B cell (primary cell): ENCODE results near the gene ANKRD9. TPM values are rescaled to one million over a fixed set of nuclear protein-coding genes. Genes with fewer than 3 reads are reported as not detected.
"Not testable (repeated sequence)": the region's sequence is repeated elsewhere in the genome, so short reads cannot be mapped to it uniquely, and the experiment has no call there.

Source experiments
- ATAC-seq: fragments of 200-7000 bp; cut with Tn5 transposase; one replicate; pipeline ENCODE4 v1.10.0; 2021; ENCODE audit warnings: low read depth, mild to moderate bottlenecking, moderate number of reproducible peaks, moderate library complexity
- CTCF ChIA-PET: fragments of 350-600 bp; sonication (Branson Sonifier 250); formaldehyde crosslinking; loops from one replicate; lab custom pipeline; 2021; ENCODE audit warnings: antibody characterized with exemption, inconsistent platforms; lab: Charles Lee
- POLR2A ChIA-PET: fragments of 350-600 bp; sonication (Branson Sonifier 250); formaldehyde crosslinking; loops from one replicate; lab custom pipeline; 2021; ENCODE audit warnings: antibody characterized with exemption; lab: Charles Lee
- DNase-seq: peaks from one replicate; pipeline ENCODE4 v3.0.0; 2013
- H2AFZ ChIP-seq: 2 replicates; pipeline ENCODE4 v1.6.1; 2012; ENCODE audit warnings: mild to moderate bottlenecking, low read depth, low read length; ENCODE audit not compliant: insufficient read depth, poor library complexity, severe bottlenecking
- H3K27ac ChIP-seq, 2 donors: 1 replicate in 1 of 2; 2 replicates in 1 of 2; pipeline ENCODE4 v1.5.1; 2012 to 2013; ENCODE audit warnings: low read length in 2 of 2, mild to moderate bottlenecking in 2 of 2, moderate library complexity in 1 of 2
- H3K27me3 ChIP-seq, 4 experiments: fragments of 200-600 bp in 1 of 4; sonication (generic) in 1 of 4; replicated peaks in 1 of 4; 1 replicate in 2 of 4; 2 replicates in 2 of 4; pipeline versions ENCODE4 v1.6.1 to v1.7.0; 2013 to 2016; ENCODE audit warnings: low read length in 3 of 4, mild to moderate bottlenecking in 2 of 4, mixed read lengths in 1 of 4, moderate library complexity in 1 of 4; ENCODE audit not compliant: insufficient read depth in 4 of 4, control insufficient read depth in 3 of 4; ENCODE audit errors: control extremely low read depth in 1 of 4
- H3K36me3 ChIP-seq, 2 experiments: replicated peaks in 1 of 2; 1 replicate in 1 of 2; 2 replicates in 1 of 2; pipeline versions ENCODE4 v1.6.1 to v1.7.1; 2013; ENCODE audit warnings: low read length in 1 of 2; ENCODE audit not compliant: insufficient read depth in 2 of 2, control insufficient read depth in 1 of 2; ENCODE audit errors: control extremely low read depth in 1 of 2, extremely low read depth in 1 of 2
- H3K4me1 ChIP-seq, 2 donors: fragments of 200-600 bp in 1 of 2; sonication (generic) in 1 of 2; 1 replicate in 1 of 2; 2 replicates in 1 of 2; pipeline versions ENCODE4 v1.5.1 to v1.6.1; 2013 to 2017; ENCODE audit warnings: low read length in 2 of 2; ENCODE audit not compliant: control insufficient read depth in 2 of 2, insufficient read depth in 2 of 2
- H3K4me2 ChIP-seq: replicated peaks from 2 replicates; pipeline ENCODE3; 2012; ENCODE audit warnings: mild to moderate bottlenecking, low read depth, low read length; ENCODE audit not compliant: poor library complexity, severe bottlenecking
- H3K4me3 ChIP-seq, 5 experiments: fragments of 200-600 bp in 1 of 5; sonication (generic) in 1 of 5; 1 replicate in 3 of 5; 2 replicates in 2 of 5; pipeline versions ENCODE4 v1.5.1 to v1.7.0; 2011 to 2016; ENCODE audit warnings: low read length in 4 of 5, mild to moderate bottlenecking in 4 of 5, low read depth in 2 of 5, control low read depth in 1 of 5, moderate library complexity in 1 of 5; ENCODE audit not compliant: insufficient read depth in 1 of 5; ENCODE audit errors: control extremely low read depth in 1 of 5, extremely low read depth in 1 of 5
- H3K79me2 ChIP-seq: fragments of 200-600 bp; sonication (generic); one replicate; pipeline ENCODE4 v1.6.0; 2016; ENCODE audit warnings: low read length; ENCODE audit not compliant: control insufficient read depth, insufficient read depth
- H3K9ac ChIP-seq: fragments of 200-600 bp; sonication (generic); 2 replicates; pipeline ENCODE4 v1.6.1; 2017; ENCODE audit warnings: mild to moderate bottlenecking, low read length, moderate library complexity
- H3K9me3 ChIP-seq, 3 donors: one replicate each; pipeline versions ENCODE4 v1.6.1 to v1.7.1; 2013; ENCODE audit warnings: low read length in 2 of 3; ENCODE audit not compliant: control insufficient read depth in 2 of 3, insufficient read depth in 1 of 3; ENCODE audit errors: control extremely low read depth in 1 of 3
- H4K20me1 ChIP-seq: 2 replicates; pipeline ENCODE4 v1.6.0; 2012; ENCODE audit warnings: mild to moderate bottlenecking, low read length; ENCODE audit not compliant: insufficient read depth, control insufficient read depth, poor library complexity, severe bottlenecking
- H3K27ac Mint-ChIP-seq: one replicate; pipeline ENCODE4 v1.8.0; 2021; ENCODE audit warnings: mixed read lengths
- H3K27me3 Mint-ChIP-seq: one replicate; pipeline ENCODE4 v1.8.0; 2021; ENCODE audit warnings: mixed read lengths
- H3K4me1 Mint-ChIP-seq: one replicate; pipeline ENCODE4 v1.8.0; 2021; ENCODE audit warnings: mixed read lengths
- H3K4me3 Mint-ChIP-seq: one replicate; pipeline ENCODE4 v1.8.0; 2021; ENCODE audit warnings: mixed read lengths
- H3K9me3 Mint-ChIP-seq: one replicate; pipeline ENCODE4 v1.8.0; 2022; ENCODE audit warnings: mixed read lengths; ENCODE audit not compliant: insufficient read depth
- CTCF ChIP-seq: fragments of 200-600 bp; IDR thresholded peaks from one replicate; pipeline ENCODE4 v1.8.0; 2022; ENCODE audit warnings: antibody characterized with exemption, mild to moderate bottlenecking
- EZH2 ChIP-seq: IDR thresholded peaks from 2 replicates; pipeline ENCODE4 v1.6.1; 2012; ENCODE audit warnings: borderline replicate concordance, low read depth, mild to moderate bottlenecking, moderate library complexity, low read length; ENCODE audit not compliant: insufficient read depth, poor library complexity, severe bottlenecking
- WGBS: methylation state at CpG from one replicate; pipeline ENCODE4 v1.1.5; 2013; ENCODE audit warnings: missing lambda C conversion rate; ENCODE audit not compliant: insufficient coverage; 5-methylcytosine and 5-hydroxymethylcytosine counted together
- intact Hi-C: fragments of 100-400 bp; cut with micrococcal nuclease; formaldehyde crosslinking; loops from one replicate; pipeline ENCODE4 v1.10.0; 2022
- polyA plus RNA-seq: library from polyadenylated mRNA; depleted of rRNA; stranded (reverse); fragments of >200 nt; gene quantifications from 2 replicates; pipeline ENCODE4 v1.2.3, GENCODE V29; 2012
- total RNA-seq, 2 donors: library from RNA; stranded (reverse); fragments of 120-200 nt in 1 of 2; gene quantifications; 1 replicate in 1 of 2; 2 replicates in 1 of 2; pipeline versions ENCODE4 v1.2.3 to v1.2.4, GENCODE V29; 2013 to 2022

ANKRD9 gene
- total and polyA plus RNA-seq, 2 donors (not counting 1 experiment from before 2014, with no cell fraction given), result 1.4 to 1.5 TPM

DNA sequence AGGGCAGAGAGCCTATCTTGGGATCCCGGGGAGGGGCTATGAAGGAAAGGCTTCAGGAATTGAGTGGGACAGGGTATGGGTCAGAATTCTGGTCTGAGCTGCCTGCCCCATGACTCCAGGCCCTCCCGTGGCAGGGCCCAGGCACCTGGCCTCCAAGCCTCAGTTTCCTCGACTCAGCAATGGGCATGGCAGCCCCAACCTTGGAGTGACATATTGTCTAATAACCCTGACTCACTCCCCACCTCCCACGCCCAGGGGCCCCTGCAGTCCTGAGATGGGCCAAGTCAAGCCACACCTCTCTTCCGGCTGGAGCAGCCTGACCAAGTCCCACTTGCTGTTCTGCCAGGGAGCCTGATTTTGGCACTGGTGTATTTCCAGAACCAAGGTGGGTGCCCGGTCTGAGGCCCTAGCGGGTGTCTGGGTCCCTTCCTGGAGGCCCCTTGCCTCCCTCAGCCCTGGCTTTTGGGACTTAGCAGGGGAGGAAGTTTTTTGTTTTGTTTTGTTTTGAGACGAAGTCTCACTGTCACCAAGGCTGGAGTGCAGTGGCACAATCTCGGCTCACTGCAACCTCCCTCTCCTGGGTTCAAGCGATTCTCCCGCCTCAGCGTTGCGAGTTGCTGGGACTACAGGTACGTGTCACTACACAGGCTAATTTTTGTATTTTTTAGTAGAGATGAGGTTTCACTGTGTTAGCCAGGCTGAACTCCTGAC, 42.6 kb upstream of the ANKRD9 start:
- no peaks in the 10 kb centered on the region for H4K20me1 ChIP-seq
- H3K4me1 Mint-ChIP-seq, result peaks cover 6% of the 10 kb centered on the region
- no peaks in the 10 kb centered on the region for H3K9me3 ChIP-seq
- ATAC-seq (no peak), DNase-seq (no peak)
- no peaks in the 10 kb centered on the region for H3K36me3 ChIP-seq
- H3K4me3 Mint-ChIP-seq, result no peak overlapping the region
- H2AFZ ChIP-seq, result no peak overlapping the region
- H3K9me3 Mint-ChIP-seq, result no peaks in the 10 kb centered on the region
- H3K4me2 ChIP-seq, result no peak overlapping the region
- H3K4me3 ChIP-seq, result no peak overlapping the region
- no peak overlapping the region for H3K9ac ChIP-seq
- peaks cover 7 to 18% of the 10 kb centered on the region in 2 donors for H3K4me1 ChIP-seq
- ChIA-PET CTCF (no interaction called here), POLR2A (no interaction called here)
- intact Hi-C loops, result no loop called here
- 82% methylated on average over 10 of the region's 14 CpGs for WGBS
- H3K79me2 ChIP-seq, result no peaks in the 10 kb centered on the region
- no peak overlapping the region for H3K27ac Mint-ChIP-seq
- TF ChIP-seq CTCF (no peak), EZH2 (no peak)
- H3K27ac ChIP-seq, result no peak overlapping the region
- peaks cover 12% of the 10 kb centered on the region for H3K27me3 Mint-ChIP-seq
- H3K27me3 ChIP-seq, result peaks cover 0 to 6% (median 0%) of the 10 kb centered on the region in 4 experiments

- H3K79me2 ChIP-seq, H3K9ac ChIP-seq, H3K27ac Mint-ChIP-seq, H3K9me3 Mint-ChIP-seq, H3K27ac ChIP-seq, H4K20me1 ChIP-seq, intact Hi-C loops, DNase-seq, H3K4me3 Mint-ChIP-seq, H3K4me2 ChIP-seq, ATAC-seq, H3K36me3 ChIP-seq, H3K9me3 ChIP-seq, POLR2A ChIA-PET, CTCF ChIA-PET, H3K4me3 ChIP-seq, H2AFZ ChIP-seq: not testable (repeated sequence)
- Histone ChIP-seq H3K27me3 (peaks cover 0 to 12% (median under 1%) of the 10 kb centered on the region in 4 experiments), H3K4me1 (peaks cover 7 to 14% of the 10 kb centered on the region in 2 donors)
- WGBS, result no CpG with 5 or more reads among the region's 3 CpGs
- peaks cover 10% of the 10 kb centered on the region for H3K4me1 Mint-ChIP-seq
- peaks cover 15% of the 10 kb centered on the region for H3K27me3 Mint-ChIP-seq
Measured at GRCh38 chr14:102550927-102551401, 41.4 kb upstream of the ANKRD9 start.
